NCI-H446 (cell line): ENCODE measurements around the gene NAV2.

Experiments
- DNase-seq, 2 experiments: peaks; one replicate each; lab custom pipeline; 2025; lab: John Stamatoyannopoulos, UW

The NAV2 gene

GRCh38 chr11:19805827-19806226 is 93.2 kb downstream of the NAV2 start:
- no peak for DNase-seq

GRCh38 chr11:19806251-19806650 is 93.6 kb downstream of the NAV2 start:
- DNase-seq = no peak

GRCh38 chr11:19808076-19808911 is 95.7 kb downstream of the NAV2 start:
- DNase-seq = no peak

GRCh38 chr11:19810852-19811251 is 98.2 kb downstream of the NAV2 start:
- no peak for DNase-seq

- DNase-seq = peak in 1 of 2 experiments; percentile 47
Measured at GRCh38 chr11:19811380-19811779, 98.7 kb downstream of the NAV2 start.

- DNase-seq = no peak
Measured at GRCh38 chr11:19812096-19812495, 99.5 kb downstream of the NAV2 start.

GRCh38 chr11:19812710-19813109 is 100.1 kb downstream of the NAV2 start:
- no peak for DNase-seq

GRCh38 chr11:19813158-19813879 is 100.7 kb downstream of the NAV2 start:
- no peak for DNase-seq

GRCh38 chr11:19814421-19814820 is 101.8 kb downstream of the NAV2 start:
- no peak for DNase-seq

- DNase-seq = no peak
Measured at GRCh38 chr11:19816040-19816439, 103.4 kb downstream of the NAV2 start.

GRCh38 chr11:19816817-19817216 is 104.2 kb downstream of the NAV2 start:
- DNase-seq = no peak

- no peak for DNase-seq
Measured at GRCh38 chr11:19817265-19817851, 104.7 kb downstream of the NAV2 start.

GRCh38 chr11:19817870-19818269 is 105.2 kb downstream of the NAV2 start:
- DNase-seq = no peak

GRCh38 chr11:19818619-19819018 is 106.0 kb downstream of the NAV2 start:
- DNase-seq = peak in 1 of 2 experiments; percentile 26

GRCh38 chr11:19819148-19819547 is 106.5 kb downstream of the NAV2 start:
- no peak for DNase-seq

- DNase-seq = no peak
Measured at GRCh38 chr11:19820100-19820499, 107.5 kb downstream of the NAV2 start.

GRCh38 chr11:19821412-19821875 is 108.8 kb downstream of the NAV2 start:
- DNase-seq = no peak

- DNase-seq = no peak
Measured at GRCh38 chr11:19821993-19822392, 109.4 kb downstream of the NAV2 start.

GRCh38 chr11:19822531-19822930 is 109.9 kb downstream of the NAV2 start:
- DNase-seq = peak in 1 of 2 experiments; percentile 27

- no peak for DNase-seq
Measured at GRCh38 chr11:19826606-19827005, 114.0 kb downstream of the NAV2 start.

GRCh38 chr11:19827399-19828135 is 114.9 kb downstream of the NAV2 start:
- peak in 1 of 2 experiments; percentile 26 for DNase-seq
